EL (cell line): ENCODE results near the gene SLPI.

ENCODE experiments used
- DNase-seq: peaks from one replicate; pipeline ENCODE4 v3.0.0-alpha.2; 2016

Gene SLPI, protein sequence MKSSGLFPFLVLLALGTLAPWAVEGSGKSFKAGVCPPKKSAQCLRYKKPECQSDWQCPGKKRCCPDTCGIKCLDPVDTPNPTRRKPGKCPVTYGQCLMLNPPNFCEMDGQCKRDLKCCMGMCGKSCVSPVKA

DNA sequence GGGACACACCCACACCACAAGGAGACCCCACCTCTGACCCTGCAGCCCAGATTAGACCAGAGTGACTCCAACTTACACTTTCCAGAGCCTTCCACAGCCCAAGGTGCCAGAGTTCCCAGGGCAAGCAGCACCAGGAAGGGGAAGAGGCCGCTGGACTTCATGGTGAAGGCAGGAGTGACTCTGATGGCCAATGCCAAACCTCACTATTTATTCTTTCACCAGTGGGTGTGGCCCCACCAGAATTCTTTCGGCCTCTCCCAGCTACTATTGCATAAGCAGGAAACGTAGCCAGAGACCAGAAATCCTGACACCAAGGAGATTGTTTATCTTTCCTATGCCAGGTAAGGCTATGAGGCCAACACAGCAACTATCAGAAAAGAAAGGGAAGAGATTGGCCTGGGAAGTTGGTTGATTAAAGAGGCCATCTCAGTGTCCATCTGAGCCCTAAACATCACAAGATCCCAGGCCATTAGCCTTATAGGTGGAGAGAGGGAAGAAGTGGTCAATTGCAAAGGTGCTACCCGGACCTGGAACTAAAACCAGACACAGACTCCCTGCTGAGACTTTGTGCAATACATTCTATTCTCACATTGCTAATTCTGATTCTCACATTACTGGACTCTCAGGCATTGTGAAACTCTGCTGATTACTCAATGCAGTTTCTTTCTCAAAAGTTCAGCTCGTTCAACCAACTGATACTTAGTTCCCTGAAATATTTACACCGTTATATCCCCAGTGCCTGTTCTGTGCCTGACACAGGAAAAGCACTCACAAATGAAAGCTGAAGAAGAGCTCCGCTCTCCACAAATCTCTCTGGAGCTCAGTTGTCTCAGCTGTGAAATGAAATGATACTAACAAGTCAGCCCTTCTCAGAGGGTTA lies at the start of gene SLPI:
Gene SLPI (minus strand): TSS at position 182 of the 880 bp plus-strand sequence. CDS start 21 bp downstream, at position 161.
- DNase-seq, result no peak

DNA sequence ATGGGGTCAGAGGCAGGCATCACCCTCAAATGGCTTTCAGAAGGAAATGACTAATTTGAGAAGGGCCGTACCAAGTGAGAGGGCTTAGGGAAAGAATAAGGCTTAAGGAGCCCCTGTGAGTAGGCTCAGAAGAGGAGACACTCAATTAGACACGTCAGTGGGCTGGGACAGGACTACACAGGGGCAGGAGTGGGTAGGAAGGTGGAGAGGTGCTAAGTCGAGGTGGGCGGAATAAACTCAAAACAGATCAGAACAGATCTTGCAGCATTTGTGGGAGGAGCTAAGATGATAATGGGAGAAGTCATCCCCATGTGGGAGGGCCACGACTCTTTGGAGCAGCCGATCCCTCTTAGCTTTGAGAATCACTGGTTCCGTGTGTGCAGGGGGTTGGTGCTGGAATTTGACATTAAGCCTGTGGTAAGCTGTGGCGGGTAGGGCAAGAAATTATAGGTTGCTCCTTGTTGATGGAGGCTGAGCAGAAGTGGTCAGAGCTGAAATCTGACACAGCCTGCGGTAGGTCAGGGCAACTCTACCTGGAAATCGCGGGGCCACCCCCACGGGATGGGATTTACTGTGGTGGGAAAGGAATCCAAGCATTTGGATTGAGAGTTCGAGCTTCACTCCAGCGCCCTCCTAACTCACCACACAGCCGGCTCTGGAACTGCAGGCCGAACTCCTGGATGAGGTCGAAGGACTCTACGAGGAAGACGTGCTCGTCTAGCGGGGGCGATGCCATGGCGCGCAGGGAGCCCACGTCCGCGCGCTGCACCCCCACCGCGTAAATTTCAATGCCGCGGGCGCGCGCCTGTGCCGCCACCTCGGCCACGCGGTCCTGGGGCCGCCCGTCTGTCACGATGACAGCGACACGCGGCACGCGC lies 49.5 kb upstream of the SLPI start:
- DNase-seq, result no peak

GRCh38 chr20:45301824-45302271 lies 47.5 kb upstream of the SLPI start:
- no peak for DNase-seq

DNA sequence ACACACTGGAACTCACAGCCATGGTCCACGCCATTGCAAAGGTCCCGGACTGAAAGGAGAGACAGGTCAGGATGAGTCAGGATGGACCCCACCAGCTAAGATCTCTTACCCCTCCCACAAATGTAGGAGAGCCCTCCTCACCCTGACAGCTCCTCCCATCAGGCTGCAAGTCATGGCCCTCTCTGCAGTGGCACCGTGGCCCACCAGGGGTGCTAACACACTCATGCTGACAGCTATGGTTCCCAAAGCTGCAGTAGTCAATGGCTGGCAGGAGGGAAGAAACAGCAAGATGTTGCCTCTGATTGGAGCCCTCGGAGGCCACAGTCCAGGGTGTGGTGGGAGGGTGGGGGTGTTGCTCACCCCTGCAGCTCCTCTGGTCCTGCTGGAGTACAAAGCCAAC lies 46.6 kb upstream of the SLPI start:
- peak; percentile 52 for DNase-seq

DNA sequence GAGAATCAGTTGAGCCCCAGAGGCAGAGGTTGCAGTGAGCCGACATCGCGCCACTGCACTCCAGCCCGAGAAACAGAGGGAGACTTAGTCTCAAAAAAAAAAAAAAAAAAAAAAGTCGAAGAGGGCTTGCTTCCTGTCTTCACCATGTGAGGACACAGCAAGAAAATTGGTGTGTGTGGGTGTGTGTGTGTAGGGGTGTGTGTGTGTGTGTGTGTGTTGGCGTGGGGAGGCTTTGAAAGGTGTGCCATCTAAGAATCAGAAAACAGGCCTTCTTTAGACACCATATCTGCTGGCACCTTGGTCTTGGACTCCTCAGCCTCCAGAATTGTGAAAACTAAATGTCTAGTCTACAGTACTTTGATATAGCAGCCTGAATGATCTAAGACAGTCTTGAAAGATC lies 45.4 kb upstream of the SLPI start:
- no peak for DNase-seq

DNA sequence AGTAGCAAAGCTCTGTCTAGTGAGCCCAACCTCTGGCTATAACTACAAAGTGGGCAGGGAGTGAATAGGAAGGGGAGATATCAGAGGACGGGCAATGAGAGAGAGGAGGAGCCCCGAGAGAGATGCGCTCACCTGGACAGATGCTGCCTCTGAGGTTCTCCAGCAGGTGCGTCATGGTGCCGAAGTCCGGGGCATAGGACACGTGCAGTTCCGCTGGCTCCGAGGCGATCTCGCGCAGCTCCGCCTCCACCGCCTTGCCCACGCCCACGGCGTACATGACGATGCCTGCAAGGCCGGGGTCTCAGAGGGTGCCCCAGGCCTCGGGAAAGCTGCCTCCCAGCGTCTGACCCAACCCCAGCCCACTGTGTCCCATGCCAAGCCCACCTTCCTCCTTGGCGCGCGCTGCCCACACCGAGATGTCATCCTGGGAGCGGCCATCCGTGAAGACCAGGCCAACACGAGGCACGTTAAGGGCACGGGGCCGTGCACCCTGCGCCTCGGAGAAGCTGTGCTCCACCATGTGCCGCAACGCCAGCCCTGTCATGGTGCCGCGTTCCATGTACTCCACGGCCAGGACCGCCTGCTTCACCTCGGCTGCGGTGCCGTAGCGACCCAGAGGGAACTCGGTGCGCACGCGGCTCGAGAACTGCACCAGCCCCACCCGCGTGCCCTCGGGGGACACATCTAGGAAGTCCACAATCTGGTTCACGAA lies 43.6 kb upstream of the SLPI start:
- DNase-seq, result no peak

GRCh38 chr20:45294659-45295058 lies 40.3 kb upstream of the SLPI start:
- no peak for DNase-seq

DNA sequence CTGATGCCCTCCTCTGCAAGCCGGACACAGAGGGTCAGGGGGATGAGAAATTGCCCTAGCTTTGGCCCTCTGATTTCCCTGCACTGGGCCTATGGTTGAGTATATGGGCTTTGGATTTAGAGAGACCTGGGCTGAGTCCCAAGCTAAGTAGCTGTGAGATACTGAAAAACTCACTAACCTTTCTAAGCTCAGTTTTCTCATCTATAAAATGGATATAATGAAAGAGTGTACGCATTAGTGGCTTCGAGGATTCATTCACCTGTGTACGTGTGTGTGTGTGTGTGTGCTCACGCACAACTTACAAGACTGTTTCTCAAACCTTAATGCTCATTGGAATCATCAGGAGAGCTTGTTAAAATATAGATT lies 39.6 kb upstream of the SLPI start:
- no peak for DNase-seq

DNA sequence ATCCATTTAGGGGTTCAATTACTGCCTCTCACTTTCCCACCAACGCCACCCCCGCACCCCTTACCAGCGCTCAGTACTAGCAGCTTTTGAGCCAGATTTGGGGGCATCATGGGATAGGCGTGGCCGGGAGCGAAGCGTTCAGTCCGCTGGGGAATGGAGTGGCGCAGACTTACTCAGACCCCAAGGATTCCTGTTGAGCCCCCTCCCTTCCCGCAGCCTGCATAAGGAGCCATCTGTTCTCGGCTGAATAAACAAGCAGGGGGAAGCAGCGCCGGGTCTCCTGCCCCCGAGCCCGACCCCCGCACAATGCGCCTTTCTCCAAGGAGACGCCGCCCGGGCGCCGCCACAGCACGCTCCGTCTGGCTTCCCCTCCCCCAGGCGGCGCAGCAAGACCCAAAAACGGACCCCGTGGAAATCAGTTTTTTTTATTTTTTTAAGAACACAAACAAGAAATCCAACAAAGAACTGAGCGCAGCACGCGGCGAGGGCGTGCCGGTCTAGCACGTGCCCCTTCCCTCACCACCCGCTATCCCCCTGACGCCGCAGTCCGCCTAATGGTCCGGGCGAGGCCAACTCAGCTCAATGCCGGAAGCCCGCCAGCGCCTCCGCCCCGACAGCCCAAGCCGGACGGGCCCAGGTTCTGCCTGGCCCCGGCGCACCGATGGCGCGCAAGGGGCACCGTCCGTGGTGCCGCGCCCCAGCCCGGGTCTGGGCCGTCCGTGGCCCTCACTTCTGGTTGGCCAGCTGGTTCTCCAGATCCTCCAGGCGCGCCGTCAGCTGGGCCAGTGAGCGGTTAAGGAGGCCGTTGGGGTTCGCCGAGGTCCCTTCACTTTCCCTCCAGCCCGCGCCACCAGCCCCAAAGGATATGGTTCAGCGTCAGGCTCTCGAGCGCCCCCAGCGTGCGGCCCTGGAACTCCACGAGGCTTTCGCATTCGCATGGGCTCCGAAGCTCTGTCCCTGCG lies 39.0 kb upstream of the SLPI start:
- peak; percentile 85 for DNase-seq

DNA sequence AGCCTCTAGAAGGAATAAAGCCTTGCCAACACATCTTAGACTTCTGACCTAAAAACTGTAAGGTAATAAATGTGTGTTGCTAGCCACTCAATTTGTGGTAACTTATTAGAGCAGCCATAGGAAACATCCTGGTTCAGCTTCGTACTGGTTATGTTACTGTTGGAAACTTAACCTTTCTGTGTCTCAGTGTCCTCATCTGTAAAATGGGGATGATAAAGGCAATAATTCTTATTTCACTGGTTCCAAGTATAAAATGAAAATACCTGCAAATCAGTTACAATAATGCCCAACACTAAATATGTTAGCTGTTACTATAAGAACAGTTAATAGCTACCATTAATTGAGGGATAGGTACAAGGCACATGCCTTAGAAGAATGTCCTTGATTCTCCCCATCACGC lies 38.0 kb upstream of the SLPI start:
- DNase-seq, result no peak

DNA sequence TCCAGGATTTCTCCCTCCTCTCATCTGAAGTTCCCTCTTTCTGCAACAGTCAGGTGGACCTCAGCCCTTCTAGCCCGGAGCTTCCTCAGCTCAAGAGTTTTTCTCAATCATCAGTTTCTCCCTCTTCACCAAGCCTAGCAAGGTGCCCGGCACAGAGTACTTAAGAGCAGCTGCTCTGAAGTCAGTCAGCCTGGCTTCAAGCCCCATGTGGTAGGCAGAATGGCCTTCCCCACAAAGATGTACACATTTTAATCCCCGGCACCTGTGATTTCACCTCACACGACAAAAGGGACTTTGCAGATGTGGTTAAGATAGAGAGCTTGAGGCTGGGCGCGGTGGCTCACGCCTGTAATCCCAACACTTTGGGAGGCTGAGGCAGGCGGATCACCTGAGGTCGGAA lies 37.2 kb upstream of the SLPI start:
- DNase-seq, result no peak

- peak; percentile 84 for DNase-seq
Measured at GRCh38 chr20:45290677-45291355, 36.5 kb upstream of the SLPI start.

DNA sequence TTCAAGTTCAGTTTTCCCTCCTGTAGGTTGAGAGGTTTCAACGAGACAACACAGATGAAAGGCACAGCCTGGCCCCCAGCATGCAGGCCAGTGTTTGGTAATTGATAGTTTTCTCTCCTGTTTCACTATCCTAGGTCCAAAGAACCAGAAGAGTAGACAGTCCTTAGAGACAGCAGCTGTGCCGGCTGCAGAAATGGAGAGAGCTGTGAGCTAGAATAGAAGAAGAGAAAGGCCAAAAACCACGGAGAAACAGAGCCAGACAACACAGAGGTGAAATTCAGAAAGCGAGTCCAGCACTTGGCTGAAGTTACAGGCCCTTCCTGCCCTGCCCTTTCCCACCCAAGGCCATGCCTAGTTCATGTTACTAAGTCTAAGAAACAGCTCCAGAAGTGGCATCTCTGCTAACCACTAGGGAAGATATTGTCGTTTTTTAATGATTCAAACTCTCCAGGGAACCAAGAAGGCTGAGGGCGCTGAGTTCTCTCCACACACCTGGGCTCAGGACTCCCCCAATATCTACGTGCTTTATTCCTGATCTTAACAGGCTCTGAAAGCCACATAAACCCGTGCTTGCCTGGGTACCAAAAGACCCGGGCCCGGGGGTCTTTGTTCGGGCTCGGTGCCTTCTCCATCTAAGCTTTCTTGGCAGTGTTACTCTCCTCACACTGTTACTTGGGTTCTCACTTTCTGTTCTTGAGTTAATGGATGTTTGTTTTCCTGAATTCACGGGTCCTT lies 35.7 kb upstream of the SLPI start:
- DNase-seq, result no peak

GRCh38 chr20:45288860-45289259 lies 34.5 kb upstream of the SLPI start:
- no peak for DNase-seq

- no peak for DNase-seq
Measured at GRCh38 chr20:45288376-45288775, 34.0 kb upstream of the SLPI start.

GRCh38 chr20:45283551-45284057 lies 29.2 kb upstream of the SLPI start:
- DNase-seq, result no peak

- no peak for DNase-seq
Measured at GRCh38 chr20:45282700-45283550, 28.6 kb upstream of the SLPI start.

DNA sequence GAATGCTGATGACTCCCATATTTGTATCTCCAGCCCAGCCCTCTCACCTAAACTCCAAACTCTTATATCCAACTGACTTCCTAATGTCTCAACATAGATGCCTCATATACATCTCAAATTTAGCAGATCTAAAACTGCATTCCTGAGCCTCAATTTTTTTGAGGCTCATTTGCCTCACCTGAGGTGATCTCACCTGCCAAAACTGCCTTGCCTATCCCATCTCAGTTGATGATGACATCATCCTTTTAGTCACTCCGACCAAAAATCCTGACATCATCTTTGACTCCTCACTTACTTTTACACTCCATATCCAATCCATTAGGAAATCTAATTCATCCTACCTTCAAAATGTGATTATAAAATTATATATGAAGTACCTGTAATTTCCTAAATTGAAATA lies 25.6 kb upstream of the SLPI start:
- DNase-seq, result no peak

DNA sequence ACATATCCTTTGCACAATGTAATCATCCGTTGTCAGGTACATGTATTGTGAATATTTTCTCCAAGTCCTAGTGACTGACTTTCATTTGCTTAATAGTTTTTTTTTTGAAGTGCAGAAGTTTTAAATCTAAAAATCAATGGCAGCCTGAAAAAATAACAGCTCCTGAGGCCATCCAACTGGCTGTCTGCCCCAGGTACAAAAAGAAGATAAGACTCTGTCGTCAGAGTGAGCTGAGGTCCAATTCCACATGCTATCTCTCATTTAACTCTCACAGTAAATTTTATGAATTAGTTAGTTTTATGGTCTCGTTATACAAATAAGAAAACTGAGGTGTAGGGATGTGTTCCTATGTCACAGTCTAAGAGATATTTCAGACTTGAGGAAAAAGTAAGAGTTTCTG lies 21.0 kb upstream of the SLPI start:
- DNase-seq, result no peak
